WTC11 (cell line): ENCODE data around the gene MAP1A.

Source experiments
- ZNF416 ChIP-seq: fragments of 250-450 bp; sonication (Bioruptor Pico); IDR thresholded peaks from 2 replicates; pipeline ENCODE4 v1.9.0; 2021; ENCODE audit warnings: mild to moderate bottlenecking, inconsistent platforms
- TF ChIP-seq, protein P1 (sequence below): sonication (generic); formaldehyde crosslinking; IDR thresholded peaks from 2 replicates; pipeline ENCODE4 v1.8.1; 2023; ENCODE audit warnings: mild to moderate bottlenecking, missing genetic modification reagents, moderate library complexity
- TF ChIP-seq, protein P2 (sequence below): fragments of 200-600 bp; IDR thresholded peaks from 2 replicates; pipeline ENCODE4 v1.8.0; 2022; ENCODE audit warnings: antibody characterized with exemption
- TF ChIP-seq, protein P3 (sequence below): sonication (generic); formaldehyde crosslinking; IDR thresholded peaks from 2 replicates; pipeline ENCODE4 v1.8.1; 2023; ENCODE audit warnings: mild to moderate bottlenecking, missing genetic modification reagents

DNA sequence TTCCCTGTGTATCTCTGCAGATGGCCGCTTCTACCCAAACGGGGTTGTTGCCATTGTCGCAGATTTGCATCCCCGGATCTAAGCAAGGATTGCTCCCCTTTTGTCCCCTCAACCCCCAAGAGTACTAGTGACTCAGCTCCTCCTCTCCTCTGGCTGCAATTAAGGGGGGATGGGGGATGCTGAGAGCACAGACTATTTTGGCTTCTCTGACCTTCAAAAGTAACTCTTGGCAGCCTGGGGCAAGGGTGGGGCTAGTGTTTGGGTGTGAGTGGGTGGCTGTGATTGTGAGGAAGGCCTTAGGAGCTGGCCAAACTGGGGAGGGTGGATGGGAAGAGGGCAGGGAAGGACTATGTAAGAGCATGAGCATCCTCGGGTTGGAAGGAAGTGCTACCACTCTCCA lies 1.2 kb upstream of the MAP1A start:
- TF ChIP-seq, protein P1, sequence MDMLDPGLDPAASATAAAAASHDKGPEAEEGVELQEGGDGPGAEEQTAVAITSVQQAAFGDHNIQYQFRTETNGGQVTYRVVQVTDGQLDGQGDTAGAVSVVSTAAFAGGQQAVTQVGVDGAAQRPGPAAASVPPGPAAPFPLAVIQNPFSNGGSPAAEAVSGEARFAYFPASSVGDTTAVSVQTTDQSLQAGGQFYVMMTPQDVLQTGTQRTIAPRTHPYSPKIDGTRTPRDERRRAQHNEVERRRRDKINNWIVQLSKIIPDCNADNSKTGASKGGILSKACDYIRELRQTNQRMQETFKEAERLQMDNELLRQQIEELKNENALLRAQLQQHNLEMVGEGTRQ (CRISPR knock-in tag): no peak
- no peak for TF ChIP-seq ZNF416 (CRISPR knock-in tag)
- TF ChIP-seq, protein P2, sequence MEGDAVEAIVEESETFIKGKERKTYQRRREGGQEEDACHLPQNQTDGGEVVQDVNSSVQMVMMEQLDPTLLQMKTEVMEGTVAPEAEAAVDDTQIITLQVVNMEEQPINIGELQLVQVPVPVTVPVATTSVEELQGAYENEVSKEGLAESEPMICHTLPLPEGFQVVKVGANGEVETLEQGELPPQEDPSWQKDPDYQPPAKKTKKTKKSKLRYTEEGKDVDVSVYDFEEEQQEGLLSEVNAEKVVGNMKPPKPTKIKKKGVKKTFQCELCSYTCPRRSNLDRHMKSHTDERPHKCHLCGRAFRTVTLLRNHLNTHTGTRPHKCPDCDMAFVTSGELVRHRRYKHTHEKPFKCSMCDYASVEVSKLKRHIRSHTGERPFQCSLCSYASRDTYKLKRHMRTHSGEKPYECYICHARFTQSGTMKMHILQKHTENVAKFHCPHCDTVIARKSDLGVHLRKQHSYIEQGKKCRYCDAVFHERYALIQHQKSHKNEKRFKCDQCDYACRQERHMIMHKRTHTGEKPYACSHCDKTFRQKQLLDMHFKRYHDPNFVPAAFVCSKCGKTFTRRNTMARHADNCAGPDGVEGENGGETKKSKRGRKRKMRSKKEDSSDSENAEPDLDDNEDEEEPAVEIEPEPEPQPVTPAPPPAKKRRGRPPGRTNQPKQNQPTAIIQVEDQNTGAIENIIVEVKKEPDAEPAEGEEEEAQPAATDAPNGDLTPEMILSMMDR: no peak
- TF ChIP-seq, protein P3, sequence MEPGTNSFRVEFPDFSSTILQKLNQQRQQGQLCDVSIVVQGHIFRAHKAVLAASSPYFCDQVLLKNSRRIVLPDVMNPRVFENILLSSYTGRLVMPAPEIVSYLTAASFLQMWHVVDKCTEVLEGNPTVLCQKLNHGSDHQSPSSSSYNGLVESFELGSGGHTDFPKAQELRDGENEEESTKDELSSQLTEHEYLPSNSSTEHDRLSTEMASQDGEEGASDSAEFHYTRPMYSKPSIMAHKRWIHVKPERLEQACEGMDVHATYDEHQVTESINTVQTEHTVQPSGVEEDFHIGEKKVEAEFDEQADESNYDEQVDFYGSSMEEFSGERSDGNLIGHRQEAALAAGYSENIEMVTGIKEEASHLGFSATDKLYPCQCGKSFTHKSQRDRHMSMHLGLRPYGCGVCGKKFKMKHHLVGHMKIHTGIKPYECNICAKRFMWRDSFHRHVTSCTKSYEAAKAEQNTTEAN (CRISPR knock-in tag): no peak
